H54 (cell line): ENCODE data around the gene CNPY3.

Experiments
- DNase-seq: peaks from one replicate; pipeline ENCODE4 v3.0.0; 2011; ENCODE audit warnings: low spot score, mixed read lengths; ENCODE audit not compliant: insufficient read length
- FAIRE-seq: peaks from 3 replicates; lab custom pipeline; 2011; peaks lifted over from hg19 to GRCh38; lab: Jason Lieb, UNC
- POLR2A ChIP-seq: IDR thresholded peaks from 2 replicates; pipeline ENCODE4 v1.6.1; 2011; ENCODE audit warnings: low read depth, mild to moderate bottlenecking, low read length

CNPY3 gene

DNA sequence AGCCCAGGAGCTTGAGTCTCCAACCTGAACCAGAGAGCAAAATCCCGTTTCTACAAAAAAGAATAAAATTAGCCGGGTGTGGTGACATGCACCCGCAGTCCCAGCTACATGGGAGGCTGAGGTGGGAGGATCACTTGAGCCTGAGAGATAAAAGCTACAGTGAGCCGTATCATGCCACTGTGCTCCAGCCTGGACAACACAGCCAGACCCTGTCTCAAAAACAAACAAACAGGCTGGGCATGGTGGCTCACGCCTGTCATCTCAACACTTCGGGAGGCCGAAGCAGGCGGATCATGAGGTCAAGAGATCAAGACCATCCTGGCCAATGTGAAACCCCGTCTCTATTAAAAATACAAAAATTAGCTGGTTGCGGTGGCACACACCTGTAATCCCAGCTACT lies 24.8 kb upstream of the CNPY3 start:
- no peak for TF ChIP-seq POLR2A
- FAIRE-seq (no peak), DNase-seq (no peak)

DNA sequence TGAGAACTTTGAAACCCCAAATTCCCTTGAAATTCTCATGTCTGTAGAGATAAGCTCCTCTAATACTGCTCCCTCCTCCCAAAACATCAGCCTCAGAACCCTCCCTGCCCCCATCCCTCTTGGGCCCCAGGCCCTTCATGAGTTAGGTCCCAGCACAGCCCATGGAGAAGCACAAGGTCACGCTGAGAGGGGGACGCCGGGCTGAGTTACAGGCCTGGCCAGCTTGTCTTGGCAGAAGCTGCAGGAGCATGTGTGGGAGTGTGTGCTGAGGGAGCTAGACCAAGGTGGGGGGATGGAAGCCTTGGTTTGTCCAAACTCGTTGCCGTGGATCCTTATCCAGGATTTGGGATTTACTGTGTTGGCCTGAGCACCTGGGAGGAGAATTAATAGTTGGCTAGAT lies 21.9 kb upstream of the CNPY3 start:
- no peak for DNase-seq
- TF ChIP-seq POLR2A: no peak
- FAIRE-seq: no peak

DNA sequence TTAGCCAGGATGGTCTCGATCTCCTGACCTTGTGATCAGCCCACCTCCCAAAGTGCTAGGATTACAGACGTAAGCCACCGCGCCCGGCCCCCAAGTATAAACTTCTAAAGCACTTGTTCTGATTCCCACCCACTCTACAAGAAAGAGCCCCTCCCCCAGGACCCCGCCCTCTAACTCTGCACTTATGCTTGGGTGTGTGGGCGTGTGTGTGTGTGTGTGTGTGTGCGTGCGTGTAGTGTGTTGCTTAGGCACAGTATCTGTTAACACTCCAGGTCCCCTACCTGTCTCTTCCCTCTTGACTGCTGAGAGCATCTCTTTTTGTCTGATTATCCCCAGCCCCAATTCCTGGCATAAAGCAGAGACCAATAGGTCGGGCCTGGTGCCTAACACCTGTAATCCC lies 19.4 kb upstream of the CNPY3 start:
- no peak for FAIRE-seq
- no peak for TF ChIP-seq POLR2A
- no peak for DNase-seq

DNA sequence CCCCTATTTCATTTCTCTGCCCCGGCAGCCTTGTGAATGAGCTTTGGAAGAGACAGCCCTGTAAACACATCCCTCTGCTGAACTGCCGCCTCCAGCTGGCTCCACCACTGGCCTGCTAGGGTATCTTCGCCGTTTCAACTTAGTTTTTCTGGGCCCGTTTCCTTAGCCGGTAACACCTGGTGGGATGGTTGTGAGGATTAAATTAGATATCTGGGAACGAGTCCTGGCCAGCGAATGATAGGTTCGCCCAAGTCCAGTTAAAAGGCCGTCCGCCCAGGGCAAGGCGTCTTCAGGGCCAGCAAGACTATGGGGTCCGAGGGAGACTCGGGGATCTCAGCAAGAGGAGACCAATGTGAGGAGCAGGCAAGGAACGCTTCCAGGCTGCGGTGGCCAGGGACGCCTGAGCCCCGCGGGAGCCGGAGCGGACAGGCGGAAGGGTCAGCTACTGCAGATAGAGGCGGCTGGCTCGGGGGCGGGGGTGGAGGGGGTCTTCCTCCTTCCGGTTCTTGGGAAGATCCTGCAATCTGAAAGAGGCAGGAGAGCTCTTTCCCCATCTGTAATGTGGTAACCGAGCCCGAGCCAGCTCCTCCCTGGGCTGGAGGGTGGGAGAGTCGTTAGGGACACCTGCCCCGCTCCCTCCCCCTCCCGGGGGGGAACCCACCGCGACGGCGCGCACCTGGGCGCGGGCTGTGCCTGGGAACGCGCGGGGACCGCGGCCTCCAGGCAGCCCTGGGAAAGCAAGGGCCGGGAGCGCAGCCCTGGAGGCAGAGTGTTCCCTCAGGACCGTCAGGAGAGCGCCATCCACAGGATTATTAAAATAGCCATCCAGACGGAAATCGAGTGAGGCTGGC lies 17.9 kb upstream of the CNPY3 start:
- no peak for TF ChIP-seq POLR2A
- DNase-seq (no peak), FAIRE-seq (no peak)

DNA sequence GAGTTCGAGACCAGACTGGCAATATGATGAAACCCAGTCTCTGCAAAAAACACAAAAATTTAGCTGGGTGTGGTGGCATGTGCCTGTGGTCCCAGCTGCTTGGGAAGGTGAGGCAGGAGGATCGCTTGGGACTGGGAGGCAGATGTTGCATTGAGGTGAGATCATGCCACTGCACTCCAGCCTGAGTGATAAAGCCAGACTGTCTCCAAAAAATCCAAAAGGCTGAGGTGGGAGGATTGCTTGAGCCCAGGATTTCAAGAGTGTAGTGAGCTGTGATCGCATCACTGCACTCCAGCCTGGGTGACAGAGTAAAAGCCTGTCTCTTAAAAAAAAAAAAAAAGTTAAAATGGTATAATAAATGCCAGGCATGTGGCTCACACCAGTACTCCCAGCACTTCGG lies 14.7 kb upstream of the CNPY3 start:
- TF ChIP-seq POLR2A: no peak
- DNase-seq (no peak), FAIRE-seq (no peak)

DNA sequence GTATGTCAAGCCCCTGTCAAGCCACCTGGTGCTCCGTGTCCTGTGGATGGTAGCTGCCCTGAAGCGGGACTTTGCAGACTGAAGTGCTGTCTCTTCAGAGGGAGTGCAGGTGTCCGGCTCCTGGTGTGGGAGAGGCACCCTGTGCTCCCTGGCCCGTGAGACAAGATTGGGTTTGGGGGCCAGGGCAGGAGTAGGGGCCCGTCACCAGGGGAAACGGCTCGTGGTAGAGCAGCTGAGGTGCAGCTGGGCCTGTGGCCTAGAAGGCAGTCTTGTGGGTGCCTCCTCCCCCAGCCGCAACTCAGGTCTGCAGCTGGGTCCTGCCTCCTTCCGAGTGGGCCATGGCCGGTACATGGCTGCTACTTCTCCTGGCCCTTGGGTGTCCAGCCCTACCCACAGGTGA lies 13.5 kb upstream of the CNPY3 start, which contains the start of gene PTCRA:
TSS of gene PTCRA (plus strand) at position 322 of the 400 bp plus-strand sequence. CDS start at position 339, 17 bp downstream.
- DNase-seq (no peak), FAIRE-seq (no peak)
- no peak for TF ChIP-seq POLR2A

DNA sequence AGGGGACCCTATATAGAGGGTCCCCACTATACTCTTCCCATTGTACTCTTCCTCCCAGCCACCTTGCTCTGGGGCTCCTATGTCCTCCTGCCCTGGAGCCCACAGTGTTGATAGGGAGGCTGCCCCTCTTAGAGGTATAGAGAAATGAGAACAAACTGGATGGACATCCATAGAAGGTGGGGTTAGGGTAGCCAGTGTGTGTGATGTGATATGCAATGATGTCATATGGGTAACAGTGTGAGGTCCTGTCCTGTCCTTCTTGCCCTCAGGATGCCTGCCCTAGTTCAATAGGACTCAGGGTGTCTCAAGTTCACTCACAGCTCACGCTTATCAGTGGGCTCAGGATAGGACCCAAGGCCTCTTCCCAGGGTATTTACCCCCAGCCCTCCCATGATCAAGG lies 13.0 kb upstream of the CNPY3 start:
- no peak for TF ChIP-seq POLR2A
- DNase-seq (no peak), FAIRE-seq (no peak)

DNA sequence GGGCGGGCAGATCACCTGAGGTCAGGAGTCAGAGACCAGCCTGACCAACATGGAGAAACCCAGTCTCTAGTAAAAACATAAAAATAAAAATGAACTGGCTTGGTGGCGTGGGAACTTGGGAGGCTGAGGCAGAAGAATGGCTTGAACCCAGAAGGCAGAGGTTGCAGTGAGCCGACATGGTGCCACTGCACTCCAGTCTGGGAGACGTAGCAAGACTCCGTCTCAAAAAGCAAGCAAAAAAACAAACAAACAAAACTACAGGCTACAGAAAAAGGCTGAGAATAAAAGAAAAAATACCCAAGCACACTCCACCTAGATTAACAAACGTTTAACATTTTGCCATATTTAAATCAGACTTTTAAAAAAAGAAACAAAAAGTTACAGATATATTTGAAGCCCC lies 7.5 kb upstream of the CNPY3 start:
- DNase-seq: no peak
- FAIRE-seq: no peak
- TF ChIP-seq POLR2A: no peak

DNA sequence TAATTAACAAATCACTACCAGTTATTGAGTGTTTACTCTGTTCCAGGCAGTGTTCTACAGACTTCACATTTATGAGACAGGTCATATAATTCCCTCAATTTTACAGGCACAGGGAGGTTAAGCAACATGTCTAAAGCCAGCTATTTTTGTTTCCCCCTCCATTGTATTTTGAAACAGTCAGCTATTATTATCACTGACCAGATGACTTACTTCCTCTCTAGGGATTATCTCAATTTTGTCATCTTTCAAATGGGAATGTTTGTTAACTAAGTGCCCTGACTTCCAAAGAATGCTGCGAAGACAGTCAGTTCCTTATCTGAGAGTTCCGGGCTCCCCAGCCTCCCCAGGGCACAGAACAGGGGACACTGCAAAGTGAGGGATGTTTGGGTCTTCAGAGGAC lies 5.6 kb upstream of the CNPY3 start:
- FAIRE-seq: no peak
- no peak for TF ChIP-seq POLR2A
- no peak for DNase-seq

DNA sequence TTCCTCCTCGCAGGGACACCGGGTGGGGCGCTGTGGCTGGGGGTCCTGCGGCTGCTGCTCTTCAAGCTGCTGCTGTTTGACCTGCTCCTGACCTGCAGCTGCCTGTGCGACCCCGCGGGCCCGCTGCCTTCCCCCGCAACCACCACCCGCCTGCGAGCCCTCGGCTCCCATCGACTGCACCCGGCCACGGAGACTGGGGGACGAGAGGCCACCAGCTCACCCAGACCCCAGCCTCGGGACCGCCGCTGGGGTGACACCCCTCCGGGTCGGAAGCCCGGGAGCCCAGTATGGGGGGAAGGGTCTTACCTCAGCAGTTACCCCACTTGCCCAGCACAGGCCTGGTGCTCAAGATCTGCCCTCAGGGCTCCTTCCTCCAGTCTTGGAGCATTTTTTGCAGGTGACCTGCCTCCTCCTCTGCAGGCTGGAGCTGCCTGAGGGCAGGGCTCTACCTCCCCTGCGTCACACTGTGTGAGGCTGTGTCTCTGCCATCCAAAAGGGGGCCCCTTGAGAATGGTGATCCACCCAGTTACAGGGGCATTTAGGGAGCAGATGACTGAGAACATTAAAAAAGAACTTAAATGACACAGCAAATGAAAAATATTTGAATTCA lies 3.9 kb upstream of the CNPY3 start:
- TF ChIP-seq POLR2A: no peak
- no peak for FAIRE-seq
- DNase-seq: no peak

DNA sequence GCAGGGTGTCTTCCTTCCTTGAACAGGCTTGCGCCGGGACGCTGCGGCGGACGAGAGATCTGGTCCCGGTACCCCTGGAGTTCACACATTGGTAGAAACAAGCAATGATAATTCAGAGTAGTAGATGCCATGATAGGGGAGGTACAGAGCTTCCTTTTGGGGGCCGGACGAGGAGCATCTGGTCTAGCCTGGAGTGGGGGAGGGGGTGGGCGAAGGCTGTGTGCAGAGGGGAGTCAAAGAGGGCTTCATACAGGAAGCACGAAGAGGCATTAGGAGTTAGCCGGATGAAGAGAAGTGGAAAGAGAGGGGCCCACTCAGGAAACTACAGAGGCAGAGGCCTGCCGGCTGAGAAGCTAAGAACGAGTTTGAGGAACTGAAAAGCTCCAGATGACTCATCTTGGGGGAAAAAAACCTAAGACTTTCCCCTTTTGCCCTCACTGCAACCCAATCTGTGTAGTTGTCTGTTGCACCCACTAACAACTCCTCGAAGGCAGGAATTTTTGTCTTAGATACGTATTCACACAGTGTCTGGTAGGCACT lies 611 bp downstream of the CNPY3 start:
- DNase-seq (no peak), FAIRE-seq (no peak)
- peak; percentile 7; the same call in 1 of the 2 replicates for TF ChIP-seq POLR2A

DNA sequence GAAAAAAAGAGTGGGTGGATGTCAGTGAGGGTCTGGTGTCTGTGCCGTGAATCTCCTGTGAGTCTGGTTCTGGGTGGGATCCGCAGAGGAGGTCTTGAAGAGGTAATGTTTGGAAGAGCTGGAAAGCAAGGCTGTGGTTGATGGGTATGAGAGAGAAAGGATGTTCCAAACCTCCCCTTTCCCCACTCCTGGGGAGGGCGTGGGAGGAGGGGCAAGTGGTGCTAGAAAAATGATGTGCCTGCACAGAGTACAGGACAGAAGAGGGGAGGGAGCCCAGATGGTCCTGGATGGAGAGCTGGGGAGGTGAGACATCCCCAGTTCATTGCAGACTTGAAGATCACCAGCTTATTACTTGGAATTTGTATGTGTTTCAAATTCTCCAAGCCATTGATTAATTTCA lies 3.1 kb downstream of the CNPY3 start:
- no peak for TF ChIP-seq POLR2A
- FAIRE-seq: no peak
- DNase-seq: no peak

DNA sequence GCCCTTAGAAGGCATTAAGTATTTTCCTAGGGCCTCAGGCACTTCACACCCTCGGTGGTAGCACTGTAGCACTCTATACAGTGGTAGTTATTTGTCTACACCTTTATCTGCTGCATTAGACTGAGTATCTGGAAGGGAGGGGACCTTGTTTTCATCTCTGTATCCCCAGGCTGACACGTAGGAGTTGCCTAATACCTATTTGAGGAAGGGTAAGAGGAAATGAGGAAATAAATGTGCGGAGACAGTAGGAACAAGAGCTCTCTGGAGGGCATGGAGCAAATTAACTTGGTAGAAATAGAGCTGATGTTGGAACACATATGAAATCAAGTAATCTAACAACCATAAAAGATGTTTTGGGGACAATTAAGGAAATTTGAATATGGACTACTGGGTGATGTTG lies 3.9 kb downstream of the CNPY3 start:
- no peak for FAIRE-seq

DNA sequence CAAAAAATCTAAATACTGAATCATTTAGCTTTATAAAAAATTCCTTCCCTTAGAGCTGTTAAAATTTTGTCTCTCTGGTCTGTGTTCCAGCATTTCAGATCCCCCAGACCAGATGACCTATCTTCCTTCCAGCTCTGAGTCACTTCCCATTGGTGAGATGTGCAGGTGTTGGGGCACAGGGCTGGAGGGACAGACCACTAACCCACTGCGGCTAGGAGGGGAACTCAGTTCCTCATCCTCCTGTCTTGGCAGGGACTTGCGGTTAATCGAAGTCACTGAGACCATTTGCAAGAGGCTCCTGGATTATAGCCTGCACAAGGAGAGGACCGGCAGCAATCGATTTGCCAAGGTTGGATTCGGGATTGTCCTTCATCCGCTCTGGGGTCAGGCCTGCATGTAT lies 6.0 kb downstream of the CNPY3 start:
- FAIRE-seq (no peak), DNase-seq (no peak)
- no peak for TF ChIP-seq POLR2A

More for the DNA sequence above, 3.9 kb downstream of the CNPY3 start:
- TF ChIP-seq POLR2A: no peak
- no peak for DNase-seq
